Testis (tissue), 2 donors: ENCODE results near the gene ERP27.

ENCODE experiments used
- CTCF ChIP-seq, 3 experiments: fragments of 450-650 bp in 2 of 3; fragments of 200-600 bp in 1 of 3; sonication (generic) in 1 of 3; IDR thresholded peaks; one replicate each; pipeline ENCODE4 v1.5.1; 2016 to 2019; ENCODE audit warnings: antibody characterized with exemption in 3 of 3, mild to moderate bottlenecking in 2 of 3, moderate library complexity in 1 of 3
- POLR2A ChIP-seq: fragments of 450-650 bp; IDR thresholded peaks from one replicate; pipeline ENCODE4 v1.6.1; 2017; ENCODE audit warnings: antibody characterized with exemption, mild to moderate bottlenecking, moderate library complexity

DNA sequence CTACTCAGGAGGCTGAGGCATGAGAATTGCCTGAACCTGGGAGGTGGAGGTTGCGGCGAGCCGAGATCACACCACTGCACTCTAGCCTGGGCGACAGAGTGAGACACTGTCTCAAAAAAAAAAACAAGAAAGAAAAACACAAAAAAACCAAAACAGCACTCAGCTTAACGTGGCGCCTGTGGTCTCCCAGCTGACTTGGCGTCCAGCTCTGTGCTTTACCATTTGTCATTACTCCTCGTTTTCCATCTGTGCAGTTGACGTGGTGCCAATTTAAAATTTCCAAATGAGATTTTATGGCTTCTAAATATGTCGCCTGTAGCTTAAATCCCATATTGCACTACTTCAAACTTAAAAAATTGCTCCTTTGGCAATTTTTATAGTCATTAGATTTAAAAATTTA lies 54.7 kb downstream of the ERP27 start:
- TF ChIP-seq CTCF (IDR thresholded peaks at IDR 0.05) (no peak), POLR2A (no peak)
